Activated T-helper 17 cell treated with anti-CD3 and anti-CD28 coated beads, Interleukin-2, amount 50 U/mL, for 72 hours (primary cell): ENCODE results near the gene TEX261. TPM values are rescaled to one million over a fixed set of nuclear protein-coding genes. Genes with fewer than 3 reads are reported as not detected.

Source experiments
- ATAC-seq: fragments of 150-1000 bp; cut with Tn5 transposase; replicated peaks from 2 replicates; pipeline ENCODE4 v1.10.0; 2021; ENCODE audit warnings: mild to moderate bottlenecking, moderate library complexity
- H3K27ac Mint-ChIP-seq: one replicate; pipeline ENCODE4 v1.8.0; 2022; ENCODE audit warnings: mixed read lengths
- H3K27me3 Mint-ChIP-seq: one replicate; pipeline ENCODE4 v1.8.0; 2022; ENCODE audit warnings: mixed read lengths
- H3K36me3 Mint-ChIP-seq: one replicate; pipeline ENCODE4 v1.8.0; 2022; ENCODE audit warnings: low read depth, mild to moderate bottlenecking, mixed read lengths
- H3K4me1 Mint-ChIP-seq: one replicate; pipeline ENCODE4 v1.8.0; 2022; ENCODE audit warnings: mixed read lengths
- H3K4me3 Mint-ChIP-seq: one replicate; pipeline ENCODE4 v1.8.0; 2022; ENCODE audit warnings: mild to moderate bottlenecking, mixed read lengths
- H3K9me3 Mint-ChIP-seq: one replicate; pipeline ENCODE4 v1.8.0; 2022; ENCODE audit warnings: mixed read lengths
- total RNA-seq, 2 donors: library from RNA; stranded (reverse); gene quantifications; one replicate each; pipeline ENCODE4 v1.2.3, GENCODE V29; 2022

TEX261 gene
- total RNA-seq, 2 donors from 2014 or later: 27.2 to 66.9 TPM

- Mint-ChIP-seq H3K36me3 (no peaks in the 10 kb centered on the region), H3K4me1 (peaks cover 2% of the 10 kb centered on the region), H3K9me3 (no peaks in the 10 kb centered on the region), H3K4me3 (no peak overlapping the region), H3K27ac (peak overlapping the region; percentile 18), H3K27me3 (peaks cover 21% of the 10 kb centered on the region)
- ATAC-seq: no peak
These were observed 51.3 kb downstream of the TEX261 start for GRCh38 chr2:70943205-70943871.

DNA sequence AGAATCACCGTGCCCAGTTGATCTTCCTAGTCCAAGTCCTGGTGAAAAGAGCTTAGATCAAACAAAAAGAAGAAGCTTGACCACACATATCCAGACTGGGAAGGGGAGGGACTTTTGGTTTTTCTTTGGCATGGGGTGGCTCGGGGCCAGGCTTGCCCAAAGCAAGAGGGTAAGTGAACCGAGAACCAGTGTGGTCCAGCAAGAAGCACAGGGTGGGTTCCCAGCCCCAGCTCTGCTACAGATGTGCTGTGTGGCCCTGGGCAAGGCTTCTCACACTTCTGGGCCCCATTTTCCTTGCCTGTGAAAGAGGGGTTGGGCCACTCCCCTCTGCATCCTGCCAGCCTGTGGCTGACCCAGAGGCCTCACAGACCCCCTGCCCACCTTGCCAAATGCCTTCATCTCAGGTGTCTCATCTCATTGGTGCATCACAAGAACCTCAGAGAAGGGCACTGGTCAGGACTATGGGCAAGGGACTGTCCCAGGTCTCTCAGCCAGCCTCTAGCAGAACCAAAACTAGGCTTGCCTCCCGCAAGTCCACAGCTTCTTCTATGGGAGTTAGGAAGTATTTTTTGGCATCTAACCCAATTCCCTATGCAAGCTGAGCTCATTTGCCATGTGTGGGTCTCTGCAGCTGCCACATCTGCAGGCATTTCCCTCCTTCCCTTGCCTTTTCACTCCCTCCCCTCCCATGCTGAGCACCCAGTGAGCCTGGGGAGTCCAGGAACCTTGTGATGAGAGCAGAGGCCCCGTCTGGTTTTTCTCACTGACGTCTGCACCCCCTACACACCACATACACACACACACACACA, 52.1 kb downstream of the TEX261 start:
- H3K4me1 Mint-ChIP-seq: no peaks in the 10 kb centered on the region
- H3K9me3 Mint-ChIP-seq: no peaks in the 10 kb centered on the region
- H3K27ac Mint-ChIP-seq: no peak overlapping the region
- H3K27me3 Mint-ChIP-seq: peaks cover 16% of the 10 kb centered on the region
- no peak for ATAC-seq
- no peak overlapping the region for H3K4me3 Mint-ChIP-seq
- no peaks in the 10 kb centered on the region for H3K36me3 Mint-ChIP-seq

GRCh38 chr2:70941701-70942100, 53.0 kb downstream of the TEX261 start:
- Mint-ChIP-seq H3K9me3 (no peaks in the 10 kb centered on the region), H3K27ac (no peak overlapping the region), H3K36me3 (no peaks in the 10 kb centered on the region), H3K4me1 (no peaks in the 10 kb centered on the region), H3K27me3 (peaks cover 14% of the 10 kb centered on the region), H3K4me3 (no peak overlapping the region)
- ATAC-seq: no peak

- H3K4me3 Mint-ChIP-seq: no peak overlapping the region
- no peaks in the 10 kb centered on the region for H3K4me1 Mint-ChIP-seq
- ATAC-seq: no peak
- H3K9me3 Mint-ChIP-seq: no peaks in the 10 kb centered on the region
- H3K27me3 Mint-ChIP-seq: peaks cover 13% of the 10 kb centered on the region
- no peak overlapping the region for H3K27ac Mint-ChIP-seq
- no peaks in the 10 kb centered on the region for H3K36me3 Mint-ChIP-seq
These were observed 53.5 kb downstream of the TEX261 start for GRCh38 chr2:70941186-70941585.

- no peaks in the 10 kb centered on the region for H3K9me3 Mint-ChIP-seq
- H3K4me3 Mint-ChIP-seq: no peak overlapping the region
These were observed 54.7 kb downstream of the TEX261 start for GRCh38 chr2:70939839-70940580.

DNA sequence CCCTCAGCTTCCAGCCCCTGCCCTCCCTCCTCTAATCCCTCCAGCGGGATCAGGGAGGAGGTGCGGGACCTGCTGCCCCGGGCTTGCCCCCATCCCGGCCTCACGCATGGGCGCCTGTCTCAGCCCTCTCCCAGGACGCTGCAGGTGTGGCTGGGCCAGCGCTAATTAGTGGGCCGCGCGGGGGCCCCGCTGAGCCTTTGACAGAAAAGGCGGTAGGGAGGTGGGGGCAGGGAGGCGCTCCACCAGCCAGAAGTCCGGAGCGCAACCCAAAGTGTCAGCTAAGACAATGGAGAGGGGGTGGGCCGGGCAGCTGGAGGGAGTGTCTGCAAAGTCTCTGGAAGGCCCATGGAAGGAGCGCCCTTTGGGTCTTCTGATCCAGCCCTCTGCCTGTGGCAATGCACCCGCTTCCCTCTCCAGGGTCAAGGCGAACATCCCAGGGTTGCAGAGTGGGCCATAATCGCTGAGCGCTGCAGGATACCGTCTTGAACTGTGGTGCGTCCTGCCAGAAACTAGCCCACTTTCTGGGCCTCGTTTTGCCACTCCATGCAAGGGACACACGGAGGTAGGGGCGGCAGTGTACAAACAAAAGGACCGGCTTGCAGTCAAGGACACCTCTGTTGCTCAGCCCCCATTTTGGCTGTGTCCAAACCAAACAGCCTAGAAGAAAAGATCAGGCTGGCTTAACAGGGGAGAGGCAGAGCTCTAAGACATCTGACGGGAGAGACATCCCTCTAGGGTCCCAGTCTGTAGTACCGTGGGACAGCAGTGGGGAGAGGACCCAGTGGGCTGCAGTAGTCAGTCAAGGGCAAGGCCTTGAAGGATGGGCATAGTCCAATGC, 55.5 kb downstream of the TEX261 start:
- Mint-ChIP-seq H3K4me3 (no peak overlapping the region), H3K36me3 (no peaks in the 10 kb centered on the region), H3K4me1 (no peaks in the 10 kb centered on the region), H3K27ac (no peak overlapping the region), H3K27me3 (peaks cover 13% of the 10 kb centered on the region), H3K9me3 (no peaks in the 10 kb centered on the region)
- no peak for ATAC-seq

More at GRCh38 chr2:70939839-70940580, 54.7 kb downstream of the TEX261 start:
- Mint-ChIP-seq H3K27me3 (peaks cover 12% of the 10 kb centered on the region), H3K27ac (no peak overlapping the region), H3K36me3 (no peaks in the 10 kb centered on the region), H3K4me1 (no peaks in the 10 kb centered on the region)
- no peak for ATAC-seq

GRCh38 chr2:70938586-70938950, 56.1 kb downstream of the TEX261 start:
- H3K27ac Mint-ChIP-seq: no peak overlapping the region
- H3K27me3 Mint-ChIP-seq: peaks cover 13% of the 10 kb centered on the region
- H3K9me3 Mint-ChIP-seq: no peaks in the 10 kb centered on the region
- no peak overlapping the region for H3K4me3 Mint-ChIP-seq
- ATAC-seq: no peak
- H3K4me1 Mint-ChIP-seq: no peaks in the 10 kb centered on the region
- no peaks in the 10 kb centered on the region for H3K36me3 Mint-ChIP-seq

DNA sequence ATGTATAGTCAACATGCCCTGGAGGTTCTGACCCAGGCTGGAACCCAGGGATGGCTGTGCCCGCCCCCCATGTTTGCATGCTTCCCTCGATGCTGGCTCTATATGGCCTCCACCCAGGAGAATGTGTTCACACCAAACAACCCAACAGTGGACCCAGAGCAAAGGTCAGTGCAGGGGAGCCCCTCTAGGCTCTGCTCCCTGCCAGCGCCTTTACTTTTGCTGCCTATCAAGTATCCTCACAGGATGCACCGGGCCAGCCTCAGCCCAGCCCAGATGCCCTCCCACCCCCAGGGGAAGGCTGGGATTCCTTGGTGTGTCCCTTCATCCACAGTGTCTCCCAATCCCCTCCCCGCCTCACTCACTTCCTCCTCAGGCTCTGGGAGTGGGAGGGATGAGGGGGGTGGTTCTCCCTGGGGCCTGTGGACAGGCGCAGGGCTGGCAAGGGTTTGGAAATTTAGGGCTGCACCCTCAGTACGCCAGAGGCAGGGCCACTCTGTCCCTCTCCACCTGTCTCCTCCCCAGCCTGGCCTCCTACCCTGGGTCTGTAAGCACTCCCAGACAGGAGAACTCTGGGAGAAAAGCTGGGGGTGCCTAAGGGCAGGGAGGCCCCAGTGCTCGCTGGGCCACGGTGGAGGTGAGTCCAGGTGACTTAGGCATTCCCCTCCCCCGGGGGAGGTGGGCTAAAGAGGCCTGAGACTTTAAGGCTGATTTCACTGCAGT, 56.6 kb downstream of the TEX261 start:
- no peaks in the 10 kb centered on the region for H3K9me3 Mint-ChIP-seq
- no peaks in the 10 kb centered on the region for H3K4me1 Mint-ChIP-seq
- H3K36me3 Mint-ChIP-seq: no peaks in the 10 kb centered on the region
- no peak overlapping the region for H3K27ac Mint-ChIP-seq
- no peak for ATAC-seq
- H3K27me3 Mint-ChIP-seq: peaks cover 13% of the 10 kb centered on the region
- no peak overlapping the region for H3K4me3 Mint-ChIP-seq

GRCh38 chr2:70936979-70937811, 57.5 kb downstream of the TEX261 start:
- no peak for ATAC-seq
- Mint-ChIP-seq H3K4me3 (no peak overlapping the region), H3K9me3 (no peaks in the 10 kb centered on the region), H3K4me1 (no peaks in the 10 kb centered on the region), H3K36me3 (no peaks in the 10 kb centered on the region), H3K27ac (no peak overlapping the region), H3K27me3 (peaks cover 13% of the 10 kb centered on the region)

DNA sequence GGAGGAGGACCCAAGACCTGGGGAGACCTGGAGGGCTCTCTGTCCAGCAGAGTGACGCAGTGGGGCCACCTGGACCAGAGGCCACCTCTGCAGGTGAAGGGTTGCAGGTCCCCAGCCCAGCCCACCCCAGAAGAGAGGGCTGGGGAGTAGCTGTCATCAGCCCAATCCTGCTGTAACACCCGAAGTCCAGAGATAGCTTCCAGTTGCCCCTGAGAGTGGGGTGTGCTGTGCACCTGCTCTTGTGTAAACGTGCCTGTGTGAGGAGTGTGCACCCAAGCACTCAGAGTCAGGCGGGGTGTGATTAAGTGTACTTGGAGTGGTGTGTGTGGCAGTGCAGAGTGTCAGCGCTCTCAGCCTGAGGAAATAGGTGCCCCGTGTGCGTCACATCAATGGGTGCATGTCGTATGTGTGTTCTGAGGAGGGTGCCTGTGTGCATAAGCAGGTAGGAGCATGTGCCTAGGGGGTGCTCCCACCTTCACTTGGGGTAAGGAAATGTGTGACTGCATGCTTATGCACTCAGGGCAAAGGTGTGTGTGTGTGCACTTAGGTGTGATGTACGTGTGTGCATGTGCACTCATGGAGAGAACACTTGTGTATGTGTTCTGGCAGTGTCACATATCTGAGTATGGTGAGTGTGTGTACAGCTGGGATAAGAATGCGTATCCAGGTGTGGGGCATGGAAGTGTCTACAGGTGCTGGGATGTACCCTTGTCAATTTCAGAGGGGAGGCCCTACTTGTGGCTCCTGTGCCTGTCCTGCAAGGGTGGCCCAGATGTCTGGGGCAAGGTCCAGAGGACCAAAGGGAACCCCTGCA, 58.3 kb downstream of the TEX261 start:
- Mint-ChIP-seq H3K9me3 (no peaks in the 10 kb centered on the region), H3K27ac (no peak overlapping the region), H3K4me1 (no peaks in the 10 kb centered on the region), H3K27me3 (peaks cover 11% of the 10 kb centered on the region), H3K4me3 (no peak overlapping the region), H3K36me3 (no peaks in the 10 kb centered on the region)
- ATAC-seq: no peak
